HEK293T (cell line): ENCODE measurements around the gene PPM1H.
"Not testable (repeated sequence)": the region's sequence is repeated elsewhere in the genome, so short reads cannot be mapped to it uniquely, and the experiment has no call there.

Experiments used
- CTCF ChIA-PET: fragments of 350-600 bp; formaldehyde crosslinking; extraction: SDS; loops from one replicate; lab custom pipeline; 2021; ENCODE audit warnings: antibody characterized with exemption, inconsistent platforms; lab: Yijun Ruan, JAX
- POLR2A ChIA-PET: fragments of 350-600 bp; formaldehyde crosslinking; extraction: SDS; loops from one replicate; lab custom pipeline; 2020; ENCODE audit warnings: antibody characterized with exemption, inconsistent platforms; lab: Yijun Ruan, JAX
- DNase-seq: peaks from one replicate; pipeline ENCODE4 v3.0.0; 2012; ENCODE audit warnings: mixed read lengths; ENCODE audit errors: extremely low spot score
- ARNT ChIP-seq: fragments of 450-650 bp; IDR thresholded peaks from 2 replicates; pipeline ENCODE4 v1.6.1; 2017; ENCODE audit warnings: mild to moderate bottlenecking
- BHLHE40 ChIP-seq: fragments of 450-650 bp; IDR thresholded peaks from 2 replicates; pipeline ENCODE4 v1.6.1; 2016; ENCODE audit warnings: mild to moderate bottlenecking, moderate library complexity, borderline replicate concordance
- CTBP1 ChIP-seq: fragments of 450-650 bp; IDR thresholded peaks from 2 replicates; pipeline ENCODE4 v1.6.1; 2016; ENCODE audit warnings: borderline replicate concordance
- ELF4 ChIP-seq: fragments of 450-650 bp; IDR thresholded peaks from 2 replicates; pipeline ENCODE4 v1.6.1; 2017; ENCODE audit warnings: antibody characterized with exemption
- FOXA1 ChIP-seq: fragments of 450-650 bp; IDR thresholded peaks from 2 replicates; pipeline ENCODE4 v1.6.1; 2016; ENCODE audit warnings: mild to moderate bottlenecking
- FOXK2 ChIP-seq: fragments of 450-650 bp; IDR thresholded peaks from 2 replicates; pipeline ENCODE4 v1.6.1; 2016; ENCODE audit warnings: mild to moderate bottlenecking
- FOXM1 ChIP-seq: fragments of 450-650 bp; IDR thresholded peaks from 2 replicates; pipeline ENCODE4 v1.6.1; 2017; ENCODE audit warnings: mild to moderate bottlenecking, borderline replicate concordance
- HDGF ChIP-seq: fragments of 450-650 bp; IDR thresholded peaks from 2 replicates; pipeline ENCODE4 v1.6.1; 2017; ENCODE audit warnings: antibody characterized with exemption, borderline replicate concordance
- L3MBTL2 ChIP-seq: fragments of 450-650 bp; conservative IDR thresholded peaks from 2 replicates; pipeline ENCODE4 v1.6.1; 2016; ENCODE audit warnings: mild to moderate bottlenecking
- LEF1 ChIP-seq: fragments of 450-650 bp; IDR thresholded peaks from 2 replicates; pipeline ENCODE4 v1.6.1; 2017; ENCODE audit warnings: mild to moderate bottlenecking, borderline replicate concordance
- NFRKB ChIP-seq: fragments of 450-650 bp; IDR thresholded peaks from 2 replicates; pipeline ENCODE4 v1.6.1; 2016; ENCODE audit warnings: mild to moderate bottlenecking, moderate library complexity
- PKNOX1 ChIP-seq: fragments of 450-650 bp; IDR thresholded peaks from 2 replicates; pipeline ENCODE4 v1.6.1; 2016
- SP1 ChIP-seq: fragments of 450-650 bp; IDR thresholded peaks from 2 replicates; pipeline ENCODE4 v1.6.1; 2017
- SUZ12 ChIP-seq: fragments of 450-650 bp; IDR thresholded peaks from 2 replicates; pipeline ENCODE4 v1.6.1; 2016; ENCODE audit warnings: mild to moderate bottlenecking
- TARDBP ChIP-seq: fragments of 450-650 bp; IDR thresholded peaks from 2 replicates; pipeline ENCODE4 v1.6.1; 2016
- ZNF384 ChIP-seq: fragments of 450-650 bp; IDR thresholded peaks from 2 replicates; pipeline ENCODE4 v1.6.1; 2016

PPM1H gene

GRCh38 chr12:62959745-62960144, 24.8 kb upstream of the PPM1H start:
- no peak for DNase-seq
- POLR2A ChIA-PET: no interaction called here
- CTCF ChIA-PET: no interaction called here
- no peak for TF ChIP-seq ELF4

- POLR2A ChIA-PET: no interaction called here
- CTCF ChIA-PET: interaction anchor here (0.6 to 1.0 kb wide), 2 partner anchors 22 to 253 kb away, joined by 5 read pairs; partner anchors contain the start of gene PPM1H
- TF ChIP-seq CTBP1 (no peak), FOXM1 (no peak), HDGF (no peak), BHLHE40 (no peak), FOXK2 (no peak), PKNOX1 (no peak), TARDBP (no peak), SP1 (no peak), FOXA1 (no peak)
- DNase-seq: peak; percentile 51
Observed at GRCh38 chr12:62957233-62957953, 22.4 kb upstream of the PPM1H start.

GRCh38 chr12:62955678-62956077, 20.7 kb upstream of the PPM1H start:
- no peak for TF ChIP-seq HDGF
- TF ChIP-seq L3MBTL2: no peak
- no peak for TF ChIP-seq TARDBP
- CTCF ChIA-PET: no interaction called here
- POLR2A ChIA-PET: no interaction called here
- DNase-seq: no peak

- CTCF ChIA-PET: no interaction called here
- TF ChIP-seq ARNT (no peak), TARDBP (no peak), CTBP1 (no peak), FOXK2 (no peak), L3MBTL2 (no peak), ELF4 (no peak), LEF1 (no peak), SP1 (no peak), NFRKB (no peak), FOXA1 (no peak), BHLHE40 (no peak), PKNOX1 (no peak), FOXM1 (no peak), HDGF (no peak), SUZ12 (no peak), ZNF384 (no peak)
- no peak for DNase-seq
- POLR2A ChIA-PET: no interaction called here
Observed at GRCh38 chr12:62950317-62950716, 15.4 kb upstream of the PPM1H start.

- ChIA-PET POLR2A (no interaction called here), CTCF (no interaction called here)
- no peak for DNase-seq
- TF ChIP-seq BHLHE40 (no peak), SUZ12 (no peak), NFRKB (no peak), PKNOX1 (no peak), ARNT (no peak), ELF4 (no peak), FOXA1 (no peak), ZNF384 (no peak), FOXK2 (no peak), FOXM1 (no peak), LEF1 (no peak), TARDBP (no peak), CTBP1 (no peak), HDGF (no peak), L3MBTL2 (no peak), SP1 (no peak)
Observed at GRCh38 chr12:62948123-62948522, 13.2 kb upstream of the PPM1H start.

- no peak for DNase-seq
- POLR2A ChIA-PET: no interaction called here
- CTCF ChIA-PET: no interaction called here
- TF ChIP-seq NFRKB (no peak), HDGF (no peak), SP1 (no peak), BHLHE40 (no peak), TARDBP (no peak)
Observed at GRCh38 chr12:62947364-62947763, 12.4 kb upstream of the PPM1H start.

DNA sequence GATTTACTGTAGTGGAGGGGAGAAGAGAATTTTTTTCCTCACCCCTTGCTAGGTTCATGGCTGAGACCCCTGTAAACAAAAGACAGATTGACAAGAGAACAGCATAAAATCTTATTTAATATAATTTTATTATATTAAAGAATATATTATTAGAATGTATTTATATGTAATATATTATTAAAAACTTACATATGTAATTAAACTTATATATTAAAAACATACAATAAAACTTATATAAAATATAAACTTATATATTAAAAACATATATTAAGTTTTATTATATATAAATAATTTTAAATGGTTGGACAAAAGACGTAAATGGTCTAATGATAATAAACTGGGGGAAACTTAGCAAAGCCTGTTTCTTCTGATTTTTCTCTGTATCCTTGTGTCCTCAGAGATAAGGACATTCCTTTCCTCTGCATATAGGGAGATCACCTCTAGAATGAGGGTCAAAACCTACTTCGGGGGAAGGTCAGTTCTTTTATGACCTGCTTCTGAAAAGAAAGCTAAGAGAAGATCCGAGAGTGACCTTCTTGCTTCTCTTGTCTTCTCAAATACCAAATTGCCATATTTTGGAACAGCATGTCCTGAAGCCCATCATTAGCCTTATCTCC, 8.9 kb upstream of the PPM1H start:
- no peak for DNase-seq
- POLR2A ChIA-PET: no interaction called here
- no peak for TF ChIP-seq L3MBTL2
- TF ChIP-seq NFRKB: no peak
- TF ChIP-seq ZNF384: no peak
- TF ChIP-seq LEF1: no peak
- TF ChIP-seq SP1: no peak
- TF ChIP-seq FOXM1: no peak
- TF ChIP-seq FOXA1: no peak
- no peak for TF ChIP-seq ELF4
- TF ChIP-seq CTBP1: no peak
- no peak for TF ChIP-seq FOXK2
- no peak for TF ChIP-seq TARDBP
- no peak for TF ChIP-seq BHLHE40
- no peak for TF ChIP-seq SUZ12
- no peak for TF ChIP-seq ARNT
- TF ChIP-seq HDGF: no peak
- no peak for TF ChIP-seq PKNOX1
- CTCF ChIA-PET: interaction anchor here (1.2 kb wide), 1 partner anchor 10 kb away, joined by 4 read pairs; no protein-coding TSS in a partner anchor

DNA sequence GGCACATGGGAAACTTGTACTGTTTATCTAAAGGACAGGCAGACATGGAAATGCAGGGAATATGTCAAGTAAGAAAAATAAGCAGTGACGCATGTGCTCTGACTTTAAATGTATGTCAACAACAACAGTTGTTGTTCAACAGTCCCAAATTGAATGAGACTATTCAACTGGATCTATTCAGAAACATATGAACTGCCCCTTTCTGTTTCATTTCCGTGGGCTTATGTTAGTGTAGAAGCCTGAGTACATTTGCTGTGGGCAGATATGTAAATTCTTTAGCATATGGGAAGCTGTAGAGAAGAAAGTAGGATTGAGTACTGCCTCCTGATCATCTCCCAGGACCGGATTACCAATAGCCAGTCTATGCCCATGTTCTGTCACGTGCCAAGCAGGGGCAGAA, 7.4 kb upstream of the PPM1H start:
- DNase-seq, POLR2A ChIA-PET, CTCF ChIA-PET: not testable (repeated sequence)
